B cell (primary cell): ENCODE results near the gene CHTOP. TPM values are rescaled to one million over a fixed set of nuclear protein-coding genes. Genes with fewer than 3 reads are reported as not detected.
"Not testable (repeated sequence)": the region's sequence is repeated elsewhere in the genome, so short reads cannot be mapped to it uniquely, and the experiment has no call there.

Experiments used
- ATAC-seq: fragments of 200-7000 bp; cut with Tn5 transposase; one replicate; pipeline ENCODE4 v1.10.0; 2021; ENCODE audit warnings: low read depth, mild to moderate bottlenecking, moderate number of reproducible peaks, moderate library complexity
- CTCF ChIA-PET: fragments of 350-600 bp; sonication (Branson Sonifier 250); formaldehyde crosslinking; loops from one replicate; lab custom pipeline; 2021; ENCODE audit warnings: antibody characterized with exemption, inconsistent platforms; lab: Charles Lee
- POLR2A ChIA-PET: fragments of 350-600 bp; sonication (Branson Sonifier 250); formaldehyde crosslinking; loops from one replicate; lab custom pipeline; 2021; ENCODE audit warnings: antibody characterized with exemption; lab: Charles Lee
- DNase-seq: peaks from one replicate; pipeline ENCODE4 v3.0.0; 2013
- H2AFZ ChIP-seq: 2 replicates; pipeline ENCODE4 v1.6.1; 2012; ENCODE audit warnings: mild to moderate bottlenecking, low read depth, low read length; ENCODE audit not compliant: insufficient read depth, poor library complexity, severe bottlenecking
- H3K27ac ChIP-seq, 2 donors: 1 replicate in 1 of 2; 2 replicates in 1 of 2; pipeline ENCODE4 v1.5.1; 2012 to 2013; ENCODE audit warnings: low read length in 2 of 2, mild to moderate bottlenecking in 2 of 2, moderate library complexity in 1 of 2
- H3K27me3 ChIP-seq, 4 experiments: fragments of 200-600 bp in 1 of 4; sonication (generic) in 1 of 4; replicated peaks in 1 of 4; 1 replicate in 2 of 4; 2 replicates in 2 of 4; pipeline versions ENCODE4 v1.6.1 to v1.7.0; 2013 to 2016; ENCODE audit warnings: low read length in 3 of 4, mild to moderate bottlenecking in 2 of 4, mixed read lengths in 1 of 4, moderate library complexity in 1 of 4; ENCODE audit not compliant: insufficient read depth in 4 of 4, control insufficient read depth in 3 of 4; ENCODE audit errors: control extremely low read depth in 1 of 4
- H3K36me3 ChIP-seq, 2 experiments: replicated peaks in 1 of 2; 1 replicate in 1 of 2; 2 replicates in 1 of 2; pipeline versions ENCODE4 v1.6.1 to v1.7.1; 2013; ENCODE audit warnings: low read length in 1 of 2; ENCODE audit not compliant: insufficient read depth in 2 of 2, control insufficient read depth in 1 of 2; ENCODE audit errors: control extremely low read depth in 1 of 2, extremely low read depth in 1 of 2
- H3K4me1 ChIP-seq, 2 donors: fragments of 200-600 bp in 1 of 2; sonication (generic) in 1 of 2; 1 replicate in 1 of 2; 2 replicates in 1 of 2; pipeline versions ENCODE4 v1.5.1 to v1.6.1; 2013 to 2017; ENCODE audit warnings: low read length in 2 of 2; ENCODE audit not compliant: control insufficient read depth in 2 of 2, insufficient read depth in 2 of 2
- H3K4me2 ChIP-seq: replicated peaks from 2 replicates; pipeline ENCODE3; 2012; ENCODE audit warnings: mild to moderate bottlenecking, low read depth, low read length; ENCODE audit not compliant: poor library complexity, severe bottlenecking
- H3K4me3 ChIP-seq, 5 experiments: fragments of 200-600 bp in 1 of 5; sonication (generic) in 1 of 5; 1 replicate in 3 of 5; 2 replicates in 2 of 5; pipeline versions ENCODE4 v1.5.1 to v1.7.0; 2011 to 2016; ENCODE audit warnings: low read length in 4 of 5, mild to moderate bottlenecking in 4 of 5, low read depth in 2 of 5, control low read depth in 1 of 5, moderate library complexity in 1 of 5; ENCODE audit not compliant: insufficient read depth in 1 of 5; ENCODE audit errors: control extremely low read depth in 1 of 5, extremely low read depth in 1 of 5
- H3K79me2 ChIP-seq: fragments of 200-600 bp; sonication (generic); one replicate; pipeline ENCODE4 v1.6.0; 2016; ENCODE audit warnings: low read length; ENCODE audit not compliant: control insufficient read depth, insufficient read depth
- H3K9ac ChIP-seq: fragments of 200-600 bp; sonication (generic); 2 replicates; pipeline ENCODE4 v1.6.1; 2017; ENCODE audit warnings: mild to moderate bottlenecking, low read length, moderate library complexity
- H3K9me3 ChIP-seq, 3 donors: one replicate each; pipeline versions ENCODE4 v1.6.1 to v1.7.1; 2013; ENCODE audit warnings: low read length in 2 of 3; ENCODE audit not compliant: control insufficient read depth in 2 of 3, insufficient read depth in 1 of 3; ENCODE audit errors: control extremely low read depth in 1 of 3
- H4K20me1 ChIP-seq: 2 replicates; pipeline ENCODE4 v1.6.0; 2012; ENCODE audit warnings: mild to moderate bottlenecking, low read length; ENCODE audit not compliant: insufficient read depth, control insufficient read depth, poor library complexity, severe bottlenecking
- H3K27ac Mint-ChIP-seq: one replicate; pipeline ENCODE4 v1.8.0; 2021; ENCODE audit warnings: mixed read lengths
- H3K27me3 Mint-ChIP-seq: one replicate; pipeline ENCODE4 v1.8.0; 2021; ENCODE audit warnings: mixed read lengths
- H3K4me1 Mint-ChIP-seq: one replicate; pipeline ENCODE4 v1.8.0; 2021; ENCODE audit warnings: mixed read lengths
- H3K4me3 Mint-ChIP-seq: one replicate; pipeline ENCODE4 v1.8.0; 2021; ENCODE audit warnings: mixed read lengths
- H3K9me3 Mint-ChIP-seq: one replicate; pipeline ENCODE4 v1.8.0; 2022; ENCODE audit warnings: mixed read lengths; ENCODE audit not compliant: insufficient read depth
- CTCF ChIP-seq: fragments of 200-600 bp; IDR thresholded peaks from one replicate; pipeline ENCODE4 v1.8.0; 2022; ENCODE audit warnings: antibody characterized with exemption, mild to moderate bottlenecking
- EZH2 ChIP-seq: IDR thresholded peaks from 2 replicates; pipeline ENCODE4 v1.6.1; 2012; ENCODE audit warnings: borderline replicate concordance, low read depth, mild to moderate bottlenecking, moderate library complexity, low read length; ENCODE audit not compliant: insufficient read depth, poor library complexity, severe bottlenecking
- WGBS: methylation state at CpG from one replicate; pipeline ENCODE4 v1.1.5; 2013; ENCODE audit warnings: missing lambda C conversion rate; ENCODE audit not compliant: insufficient coverage; 5-methylcytosine and 5-hydroxymethylcytosine counted together
- intact Hi-C: fragments of 100-400 bp; cut with micrococcal nuclease; formaldehyde crosslinking; loops from one replicate; pipeline ENCODE4 v1.10.0; 2022
- polyA plus RNA-seq: library from polyadenylated mRNA; depleted of rRNA; stranded (reverse); fragments of >200 nt; gene quantifications from 2 replicates; pipeline ENCODE4 v1.2.3, GENCODE V29; 2012
- total RNA-seq, 2 donors: library from RNA; stranded (reverse); fragments of 120-200 nt in 1 of 2; gene quantifications; 1 replicate in 1 of 2; 2 replicates in 1 of 2; pipeline versions ENCODE4 v1.2.3 to v1.2.4, GENCODE V29; 2013 to 2022

CHTOP gene
- total and polyA plus RNA-seq, 2 donors (not counting 1 experiment from before 2014, with no cell fraction given), result 87.0 to 156 TPM

GRCh38 chr1:153639280-153639679 lies 5.4 kb downstream of the CHTOP start:
- peaks cover 5 to 17% of the 10 kb centered on the region in 2 donors for H3K4me1 ChIP-seq

GRCh38 chr1:153640213-153640612 lies 6.3 kb downstream of the CHTOP start:
- Histone ChIP-seq H3K4me1 (peaks cover 5 to 11% of the 10 kb centered on the region in 2 donors), H3K36me3 (peaks cover 52 to 92% of the 10 kb centered on the region in 2 experiments), H4K20me1 (peaks cover 29% of the 10 kb centered on the region), H3K79me2 (peaks cover 78% of the 10 kb centered on the region)
- H3K4me3 Mint-ChIP-seq, H3K27me3 Mint-ChIP-seq, H3K9me3 ChIP-seq, H3K27ac ChIP-seq, DNase-seq, H3K9ac ChIP-seq, H2AFZ ChIP-seq, H3K27ac Mint-ChIP-seq, H3K9me3 Mint-ChIP-seq, H3K4me3 ChIP-seq, H3K27me3 ChIP-seq, H3K4me2 ChIP-seq, CTCF ChIA-PET, intact Hi-C loops, ATAC-seq: not testable (repeated sequence)
- WGBS, result 100% methylated on average over 2 of the region's 5 CpGs
- peaks cover 37% of the 10 kb centered on the region for H3K4me1 Mint-ChIP-seq
- POLR2A ChIA-PET, result interaction anchor here (0.7 kb wide), 1 partner anchor 1117 kb away, joined by 4 read pairs; no protein-coding TSS in a partner anchor

More at GRCh38 chr1:153639280-153639679, 5.4 kb downstream of the CHTOP start:
- Mint-ChIP-seq H3K4me1 (peaks cover 43% of the 10 kb centered on the region), H3K4me3 (no peak overlapping the region), H3K27me3 (no peaks in the 10 kb centered on the region), H3K9me3 (no peaks in the 10 kb centered on the region), H3K27ac (no peak overlapping the region)
- intact Hi-C loops, result loop anchor here (10.0 kb wide), 1 partner anchor 104 kb away; the partner anchor contains the start of gene S100A6
- no CpG with 5 or more reads among the region's 3 CpGs for WGBS
- Histone ChIP-seq H3K27me3 (no peaks in the 10 kb centered on the region), H4K20me1 (peaks cover 26% of the 10 kb centered on the region), H3K36me3 (peaks cover 46 to 83% of the 10 kb centered on the region in 2 experiments), H3K4me2 (no peak overlapping the region), H3K27ac (no peak overlapping the region), H3K4me3 (no peak overlapping the region), H2AFZ (no peak overlapping the region), H3K9ac (no peak overlapping the region), H3K9me3 (no peaks in the 10 kb centered on the region), H3K79me2 (peaks cover 88% of the 10 kb centered on the region)
- ChIA-PET CTCF (no interaction called here), POLR2A (no interaction called here)
- ATAC-seq (no peak), DNase-seq (no peak)
- TF ChIP-seq EZH2 (no peak), CTCF (no peak)
